ENCODE measurements around the gene PTPN13.

DNA sequence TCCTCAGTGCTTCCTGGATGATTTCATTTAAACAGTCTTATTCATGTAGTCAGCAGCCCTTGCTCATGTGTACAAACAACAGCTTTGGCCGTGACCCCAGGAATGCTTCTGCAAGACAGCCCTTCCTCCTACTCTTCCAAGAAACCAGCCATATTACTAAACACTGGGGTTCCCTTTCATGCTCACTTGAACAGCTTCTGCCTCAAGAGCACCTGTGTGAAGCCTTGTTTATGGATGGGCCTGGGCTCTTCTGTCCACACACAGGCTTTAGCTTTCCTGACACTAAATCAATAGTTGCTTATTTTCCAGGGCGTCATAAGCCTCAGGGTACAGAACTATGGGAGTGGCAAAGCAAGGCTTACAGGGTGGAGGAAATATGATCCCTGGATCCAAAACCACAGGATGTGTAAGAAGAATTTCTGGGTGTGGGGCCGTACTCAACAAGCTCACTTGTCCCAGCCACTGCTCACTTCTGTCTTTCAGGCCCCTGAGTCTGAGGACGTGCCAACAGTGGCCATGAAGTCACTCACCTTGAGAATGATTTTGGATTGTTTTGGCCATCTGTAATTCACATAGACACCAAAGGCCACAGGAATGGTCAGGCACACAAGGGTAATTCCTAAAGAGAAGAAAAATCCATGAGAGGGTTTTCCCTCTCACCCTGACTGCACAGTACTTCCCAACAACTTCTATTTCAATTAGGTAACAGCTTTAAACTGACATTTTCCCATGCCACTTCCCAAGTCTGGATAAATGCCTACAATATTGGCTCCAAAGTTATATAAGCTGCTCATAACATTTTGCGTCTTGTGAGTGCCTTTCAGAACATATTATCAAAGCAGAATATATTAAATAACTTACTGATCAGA is 237.4 kb downstream of the PTPN13 start:
- TF ChIP-seq, protein P1, sequence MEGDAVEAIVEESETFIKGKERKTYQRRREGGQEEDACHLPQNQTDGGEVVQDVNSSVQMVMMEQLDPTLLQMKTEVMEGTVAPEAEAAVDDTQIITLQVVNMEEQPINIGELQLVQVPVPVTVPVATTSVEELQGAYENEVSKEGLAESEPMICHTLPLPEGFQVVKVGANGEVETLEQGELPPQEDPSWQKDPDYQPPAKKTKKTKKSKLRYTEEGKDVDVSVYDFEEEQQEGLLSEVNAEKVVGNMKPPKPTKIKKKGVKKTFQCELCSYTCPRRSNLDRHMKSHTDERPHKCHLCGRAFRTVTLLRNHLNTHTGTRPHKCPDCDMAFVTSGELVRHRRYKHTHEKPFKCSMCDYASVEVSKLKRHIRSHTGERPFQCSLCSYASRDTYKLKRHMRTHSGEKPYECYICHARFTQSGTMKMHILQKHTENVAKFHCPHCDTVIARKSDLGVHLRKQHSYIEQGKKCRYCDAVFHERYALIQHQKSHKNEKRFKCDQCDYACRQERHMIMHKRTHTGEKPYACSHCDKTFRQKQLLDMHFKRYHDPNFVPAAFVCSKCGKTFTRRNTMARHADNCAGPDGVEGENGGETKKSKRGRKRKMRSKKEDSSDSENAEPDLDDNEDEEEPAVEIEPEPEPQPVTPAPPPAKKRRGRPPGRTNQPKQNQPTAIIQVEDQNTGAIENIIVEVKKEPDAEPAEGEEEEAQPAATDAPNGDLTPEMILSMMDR (conservative IDR thresholded peaks at IDR 0.05): no peak
- TF ChIP-seq ZFX (IDR thresholded peaks at IDR 0.05): no peak
